GM12872 (cell line): ENCODE results near the gene ZDBF2.

Experiments
- CTCF ChIP-seq: IDR thresholded peaks from 3 replicates; pipeline ENCODE4 v1.5.1; 2011; ENCODE audit warnings: low read depth, mild to moderate bottlenecking, low read length, moderate library complexity; ENCODE audit not compliant: insufficient read depth

Gene ZDBF2

GRCh38 chr2:206274434-206275311 is at the start of gene ZDBF2:
Gene ZDBF2, plus strand, starts transcription at chr2:206274663. Its CDS starts 7,187 bp downstream, at chr2:206281850.
- TF ChIP-seq CTCF = no peak

- TF ChIP-seq CTCF = no peak
Observed at GRCh38 chr2:206225435-206226232, 48.8 kb upstream of the ZDBF2 start.

GRCh38 chr2:206229642-206230041 is 44.8 kb upstream of the ZDBF2 start:
- no peak for TF ChIP-seq CTCF

- TF ChIP-seq CTCF = no peak
Observed at GRCh38 chr2:206230060-206230762, 44.3 kb upstream of the ZDBF2 start.

GRCh38 chr2:206231669-206232286 is 42.7 kb upstream of the ZDBF2 start:
- no peak for TF ChIP-seq CTCF

GRCh38 chr2:206232287-206233035 is 42.0 kb upstream of the ZDBF2 start:
- TF ChIP-seq CTCF = no peak
